Measurements from ENCODE around the gene SENP8.

SENP8 gene

GRCh38 chr15:72116731-72117485, 1.3 kb upstream of the SENP8 start:
- DNase-seq = no peak

DNA sequence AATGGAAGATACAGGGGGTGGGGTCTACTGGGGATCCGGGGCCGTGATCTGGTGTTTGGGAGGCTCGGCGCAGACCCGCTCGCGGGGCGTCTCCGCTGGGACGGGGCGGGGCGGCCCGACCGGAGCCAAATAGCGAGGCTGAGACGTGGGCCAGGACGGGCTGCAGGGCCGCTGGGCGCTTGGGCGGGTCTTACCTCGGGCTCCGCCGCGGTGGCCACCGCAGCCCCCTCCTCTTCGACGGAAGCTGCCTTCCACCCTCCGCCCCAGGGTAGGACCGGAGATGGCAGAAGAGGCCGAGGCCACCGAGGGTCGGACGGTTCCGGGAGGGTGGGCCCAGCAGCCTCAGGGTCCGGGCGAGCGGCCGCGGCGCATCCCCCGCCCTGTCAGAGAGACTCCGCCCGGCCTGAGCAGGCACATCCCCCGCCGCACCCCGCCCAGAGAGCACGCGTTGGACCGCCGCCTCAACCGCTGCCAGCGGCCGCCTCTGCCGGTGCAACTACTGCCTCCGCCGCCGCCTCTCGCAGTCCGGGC, 652 bp upstream of the SENP8 start:
- DNase-seq = peak; percentile 73

- no peak for DNase-seq
Measured at GRCh38 chr15:72124218-72124617, 6.0 kb downstream of the SENP8 start.

- DNase-seq = no peak
Measured at GRCh38 chr15:72127724-72128322, 9.6 kb downstream of the SENP8 start.

DNA sequence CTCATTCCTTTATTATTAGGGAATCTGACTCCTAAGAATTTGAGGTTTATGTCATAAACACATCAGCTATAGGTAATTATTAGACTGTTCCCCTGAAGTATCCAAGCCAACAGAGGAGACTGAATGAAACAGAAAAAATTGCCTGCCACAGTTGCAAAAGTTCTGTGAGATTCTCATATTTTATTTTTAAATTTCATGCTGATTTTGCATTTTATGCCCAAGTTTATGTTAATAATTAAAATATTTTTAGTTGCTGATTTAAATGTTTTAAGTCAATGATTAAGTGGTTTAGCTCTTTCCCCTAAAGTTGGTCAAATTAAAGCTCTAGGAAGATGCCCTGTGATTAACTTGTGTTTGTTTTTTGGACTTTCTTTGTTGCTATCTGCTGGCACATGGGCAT, 10.2 kb downstream of the SENP8 start:
- no peak for DNase-seq

- DNase-seq = no peak
Measured at GRCh38 chr15:72130272-72130671, 12.1 kb downstream of the SENP8 start.

DNA sequence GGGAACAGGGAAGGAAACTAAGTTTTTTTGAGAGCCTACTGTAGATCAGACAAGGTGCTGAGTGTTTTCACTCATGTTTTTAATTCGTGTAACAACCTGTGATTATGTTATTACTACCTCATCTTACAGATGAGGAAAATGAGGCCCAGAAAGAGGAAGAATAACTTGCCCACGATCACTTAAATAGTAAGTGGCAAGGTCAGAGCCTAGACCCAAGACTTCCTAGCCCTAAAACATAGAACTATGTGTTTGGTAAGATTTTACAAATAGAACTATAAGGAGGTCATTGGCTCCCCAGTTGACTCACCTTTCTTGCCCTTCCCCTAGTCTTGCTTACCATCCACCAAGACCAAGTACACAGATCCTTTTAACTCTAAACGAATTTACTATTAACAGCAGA, 13.7 kb downstream of the SENP8 start:
- DNase-seq = no peak

GRCh38 chr15:72133211-72133610, 15.0 kb downstream of the SENP8 start:
- no peak for DNase-seq

GRCh38 chr15:72135719-72136118, 17.5 kb downstream of the SENP8 start:
- DNase-seq = no peak

DNA sequence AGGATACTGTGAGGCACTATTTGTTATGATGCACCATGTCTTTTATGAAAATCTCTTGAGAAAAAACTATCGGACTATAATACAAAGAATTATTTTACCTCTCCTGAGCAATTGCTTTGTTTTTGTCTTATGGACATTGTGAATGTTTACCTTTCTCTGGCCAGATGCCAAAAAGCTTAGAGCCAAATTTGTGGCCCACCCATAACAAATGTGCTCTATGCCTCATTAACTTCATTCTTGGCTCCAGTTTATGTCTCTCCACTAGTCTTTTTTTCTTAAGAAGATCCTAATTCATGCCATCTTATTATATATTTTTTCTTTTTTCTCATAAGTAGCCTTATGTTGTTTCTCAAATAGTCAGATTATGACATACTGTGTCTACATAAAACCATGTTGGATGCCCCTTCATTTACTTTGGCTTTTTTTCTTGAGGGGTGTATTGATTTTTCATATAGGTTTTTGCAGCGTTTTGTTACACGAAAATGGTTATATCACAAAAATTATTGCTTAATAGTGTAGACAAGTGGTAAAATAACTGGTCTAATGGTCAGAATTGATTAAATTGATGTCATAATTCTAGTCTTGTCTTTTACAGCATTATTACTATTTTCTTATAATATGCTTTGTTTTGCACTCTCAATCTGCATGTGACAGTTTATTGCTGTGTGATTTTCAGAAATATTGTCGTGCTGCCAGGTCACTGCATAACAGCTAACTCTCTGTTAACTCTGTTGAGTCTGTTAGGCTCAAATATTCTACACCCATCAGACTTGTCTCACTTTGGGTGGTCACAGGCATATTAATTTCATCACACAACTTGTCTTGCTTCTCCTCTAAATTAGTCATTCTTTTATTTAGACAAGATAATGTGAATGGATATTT, 18.2 kb downstream of the SENP8 start:
- no peak for DNase-seq

DNA sequence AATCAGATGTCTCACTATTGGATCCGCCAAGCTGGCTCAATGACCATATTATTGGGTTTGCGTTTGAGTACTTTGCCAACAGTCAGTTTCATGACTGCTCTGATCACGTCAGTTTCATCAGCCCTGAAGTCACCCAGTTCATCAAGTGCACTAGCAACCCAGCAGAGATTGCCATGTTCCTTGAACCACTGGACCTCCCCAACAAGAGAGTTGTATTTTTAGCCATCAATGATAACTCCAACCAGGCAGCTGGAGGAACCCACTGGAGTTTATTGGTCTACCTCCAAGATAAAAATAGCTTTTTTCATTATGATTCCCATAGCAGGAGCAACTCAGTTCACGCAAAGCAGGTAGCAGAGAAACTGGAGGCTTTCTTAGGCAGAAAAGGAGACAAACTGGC, 21.5 kb downstream of the SENP8 start:
- DNase-seq = no peak

DNA sequence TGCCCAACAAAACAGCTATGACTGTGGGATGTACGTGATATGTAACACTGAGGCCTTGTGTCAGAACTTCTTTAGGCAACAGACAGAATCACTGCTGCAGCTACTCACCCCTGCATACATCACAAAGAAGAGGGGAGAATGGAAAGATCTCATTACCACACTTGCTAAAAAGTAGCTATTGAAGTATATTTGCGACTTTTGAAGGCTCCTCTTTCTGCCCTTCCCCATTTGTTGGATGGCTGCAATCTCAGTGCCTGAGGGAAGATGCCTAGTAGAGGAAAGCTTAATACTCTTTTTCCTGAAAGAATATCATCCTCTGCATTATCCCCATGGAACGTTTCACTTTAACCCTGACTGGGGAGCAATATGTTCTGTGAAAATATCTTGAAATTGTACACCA, 21.9 kb downstream of the SENP8 start:
- no peak for DNase-seq

- DNase-seq = no peak
Measured at GRCh38 chr15:72141171-72142084, 23.2 kb downstream of the SENP8 start.

DNA sequence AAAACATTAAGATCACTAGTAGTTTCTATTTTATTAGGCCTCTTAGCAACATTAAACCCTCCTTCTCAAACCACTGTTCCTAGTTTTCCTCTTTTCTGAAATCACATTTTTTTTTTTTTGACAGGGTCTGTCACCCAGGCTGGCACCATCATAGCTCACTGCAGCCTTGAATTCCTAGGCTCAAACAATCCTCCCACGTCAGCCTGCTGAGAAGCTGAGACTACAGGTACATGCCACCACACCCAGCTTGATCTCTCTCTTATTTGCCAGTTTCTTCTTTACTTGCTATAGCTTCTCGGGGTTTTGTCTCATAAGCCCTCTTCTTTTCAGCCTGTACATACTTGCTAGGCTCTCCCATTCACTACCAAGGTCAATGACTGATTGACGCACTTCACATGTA, 28.0 kb downstream of the SENP8 start:
- no peak for DNase-seq

GRCh38 chr15:72146934-72147333, 28.7 kb downstream of the SENP8 start:
- no peak for DNase-seq

DNA sequence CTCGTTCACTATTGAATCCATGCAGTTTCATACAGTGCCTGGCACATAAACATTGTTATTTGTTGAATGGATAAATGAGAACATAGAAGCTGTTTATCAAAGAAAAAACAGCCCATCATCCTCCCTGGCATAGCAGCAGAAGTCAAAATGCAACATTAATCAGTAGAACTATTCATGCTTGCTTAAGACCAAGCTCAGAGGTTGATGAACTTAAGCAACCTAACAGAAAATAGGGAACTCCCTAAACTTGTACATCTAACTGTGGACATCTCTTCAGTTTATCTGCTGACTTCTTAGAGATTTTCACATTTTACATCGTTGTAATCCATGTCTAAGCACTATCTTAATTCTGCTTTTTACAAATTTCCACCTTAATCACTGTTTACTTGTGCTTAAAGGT, 29.2 kb downstream of the SENP8 start:
- no peak for DNase-seq

GRCh38 chr15:72153269-72154000, 35.2 kb downstream of the SENP8 start:
- no peak for DNase-seq

- DNase-seq = no peak
Measured at GRCh38 chr15:72154316-72154715, 36.1 kb downstream of the SENP8 start.

DNA sequence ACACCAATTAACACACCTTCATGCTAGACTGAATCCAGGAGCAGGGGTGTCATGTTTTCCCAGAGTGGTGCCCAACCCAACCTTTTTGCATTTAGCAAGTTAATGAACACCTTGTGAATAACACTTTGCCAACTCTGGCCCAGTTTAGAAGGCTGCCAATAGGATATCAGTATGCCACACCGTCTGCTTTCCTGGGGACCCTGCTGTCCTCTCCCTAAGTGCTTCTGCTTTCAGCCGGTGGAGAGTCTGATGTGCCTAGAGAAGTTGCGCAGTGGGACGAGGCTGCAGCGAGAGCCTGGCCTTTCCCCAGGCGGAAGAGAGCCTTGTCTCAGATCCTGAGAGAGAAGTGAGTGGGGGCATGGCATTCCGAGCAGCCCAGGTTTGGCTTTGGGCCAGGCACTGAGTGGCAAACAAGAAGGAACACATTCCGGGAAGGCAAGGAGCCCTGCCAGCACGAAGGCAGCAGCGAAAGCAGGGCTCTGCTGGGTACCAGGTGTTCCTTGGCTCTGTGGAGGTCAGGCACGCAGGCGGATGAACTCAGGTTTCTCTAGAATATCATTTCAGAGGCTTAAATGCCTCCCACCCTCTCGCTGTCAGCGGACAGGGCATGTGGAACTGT, 36.9 kb downstream of the SENP8 start:
- no peak for DNase-seq

DNA sequence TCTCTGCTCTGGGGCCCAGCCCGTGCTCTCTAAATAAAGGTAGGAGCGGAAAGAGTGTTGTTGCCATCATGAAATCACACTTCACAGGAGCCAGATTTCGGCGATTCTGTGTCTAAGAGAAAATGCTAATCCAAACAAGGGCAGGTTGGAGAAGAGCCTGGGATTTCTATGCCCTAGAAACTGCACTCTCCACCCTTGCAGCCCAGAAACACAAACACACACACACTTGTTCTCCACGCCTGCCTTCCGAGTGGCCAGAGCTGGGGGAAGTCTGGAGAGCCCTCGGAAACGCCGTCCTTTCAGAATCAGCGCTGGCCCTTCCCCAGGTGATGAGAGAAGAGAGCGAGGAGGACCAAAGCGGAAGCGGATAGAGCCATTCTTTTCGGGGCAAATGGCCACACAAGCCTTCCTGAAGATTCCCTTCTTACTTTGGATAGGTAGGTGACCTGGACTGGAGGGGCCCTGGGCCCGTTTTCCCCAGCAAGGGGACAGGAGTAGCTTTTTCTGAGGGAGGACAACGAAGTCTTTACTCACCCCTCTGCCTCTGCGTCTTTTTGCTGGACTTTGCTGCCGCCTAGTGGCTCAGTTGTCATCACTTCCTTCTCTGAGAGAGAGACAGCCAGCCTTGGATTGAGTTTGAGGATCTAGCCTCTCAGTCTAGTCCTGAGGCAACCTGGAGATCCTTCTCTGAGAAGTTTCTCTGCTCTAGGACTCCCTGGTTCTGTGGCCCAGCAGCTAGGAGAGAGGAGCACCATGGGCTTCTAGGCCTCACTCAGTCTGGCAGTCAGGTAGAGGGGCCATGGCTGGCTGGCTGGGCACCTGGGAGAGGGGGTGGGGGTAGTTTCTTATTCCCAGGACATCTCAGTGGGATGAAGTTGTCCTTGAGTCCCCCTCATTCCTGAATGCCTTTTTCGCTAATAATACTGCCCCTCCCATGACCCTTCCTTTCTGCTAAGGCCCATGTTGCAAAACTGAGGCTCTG, 37.7 kb downstream of the SENP8 start:
- peak; percentile 80 for DNase-seq
